K562 (cell line): ENCODE results near the gene SELPLG. TPM values are rescaled to one million over a fixed set of nuclear protein-coding genes. Genes with fewer than 3 reads are reported as not detected.
A peak's percentile ranks its signal among the peaks of the same experiment; 100 is the strongest.

Source experiments
- CBFA2T3 ChIP-seq: fragments of 450-650 bp; IDR thresholded peaks from 2 replicates; pipeline ENCODE4 v1.6.1; 2017
- CBX1 ChIP-seq: sonication (generic); IDR thresholded peaks from 2 replicates; pipeline ENCODE4 v1.6.1; 2016; ENCODE audit warnings: antibody characterized with exemption, low read depth, mild to moderate bottlenecking
- E2F6 ChIP-seq, 2 experiments: IDR thresholded peaks; 2 replicates each; pipeline ENCODE4 v1.6.1; 2011; ENCODE audit warnings: borderline replicate concordance in 1 of 2, control low read depth in 1 of 2, low read depth in 1 of 2, low read length in 1 of 2, mild to moderate bottlenecking in 1 of 2, mixed read lengths in 1 of 2, moderate library complexity in 1 of 2; ENCODE audit not compliant: insufficient read depth in 1 of 2, insufficient read length in 1 of 2, poor library complexity in 1 of 2, severe bottlenecking in 1 of 2; ENCODE audit errors: extremely low read depth in 1 of 2
- FOXM1 ChIP-seq, 2 experiments: fragments of 450-650 bp in 1 of 2; sonication (generic) in 1 of 2; formaldehyde crosslinking in 1 of 2; IDR thresholded peaks; 2 replicates each; pipeline versions ENCODE4 v1.6.1 to v1.9.0; 2017 to 2022; ENCODE audit warnings: low read depth in 2 of 2, mild to moderate bottlenecking in 2 of 2, missing genetic modification reagents in 1 of 2, moderate library complexity in 1 of 2
- PHB2 ChIP-seq: fragments of 450-650 bp; IDR thresholded peaks from 2 replicates; pipeline ENCODE4 v1.6.1; 2017; ENCODE audit warnings: low read depth
- PTRF ChIP-seq: fragments of 450-650 bp; IDR thresholded peaks from 2 replicates; pipeline ENCODE4 v1.6.1; 2016; ENCODE audit warnings: mild to moderate bottlenecking, missing genetic modification characterization, missing compliant biosample characterization
- RCOR1 ChIP-seq, 2 experiments: IDR thresholded peaks; 2 replicates each; pipeline ENCODE4 v1.6.1; 2012; ENCODE audit warnings: low read depth in 2 of 2, low read length in 2 of 2, borderline replicate concordance in 1 of 2, improper control_type of control experiment in 1 of 2
- SMARCB1 ChIP-seq: IDR thresholded peaks from 2 replicates; pipeline ENCODE4 v1.6.1; 2011; ENCODE audit warnings: improper control_type of control experiment, low read depth; ENCODE audit not compliant: insufficient read length
- SPI1 ChIP-seq: IDR thresholded peaks from 2 replicates; pipeline ENCODE4 v1.6.1; 2011; ENCODE audit warnings: low read depth, low read length, control low read depth, borderline replicate concordance
- TAL1 ChIP-seq: fragments of 450-650 bp; IDR thresholded peaks from 2 replicates; pipeline ENCODE4 v1.6.1; 2016; ENCODE audit warnings: mild to moderate bottlenecking
- USF1 ChIP-seq: sonication (generic); formaldehyde crosslinking; IDR thresholded peaks from 2 replicates; pipeline ENCODE4 v1.9.0; 2022; ENCODE audit warnings: mild to moderate bottlenecking, missing genetic modification reagents
- ZNF347 ChIP-seq: fragments of 450-650 bp; formaldehyde crosslinking; IDR thresholded peaks from 2 replicates; pipeline ENCODE4 v1.4.0; 2020; ENCODE audit warnings: low read depth, mild to moderate bottlenecking, moderate library complexity
- ZNF445 ChIP-seq: fragments of 250-450 bp; sonication (Bioruptor Pico); IDR thresholded peaks from 2 replicates; pipeline ENCODE4 v1.4.0; 2020; ENCODE audit warnings: low read depth, mild to moderate bottlenecking, moderate library complexity
- ZNF785 ChIP-seq: fragments of 250-450 bp; sonication (Bioruptor Pico); IDR thresholded peaks from 2 replicates; pipeline ENCODE4 v1.4.0; 2020; ENCODE audit warnings: mild to moderate bottlenecking
- polyA plus RNA-seq, 8 experiments: library from polyadenylated mRNA; depleted of rRNA in 4 of 8; stranded (reverse) in 5 of 8; unstranded in 3 of 8; fragments of >200 nt; fragmentation: Nextera tagmentation in 2 of 8; fragmentation: Illumina TruSeq in 1 of 8; extraction: Ambion mirVana in 2 of 8; extraction: Trizol in 1 of 8; gene quantifications; 2 replicates each; pipeline versions ENCODE4 v1.2.1 to v1.2.3, GENCODE V29; 2011 to 2014; ENCODE audit warnings: inconsistent platforms in 1 of 8, missing spikeins in 1 of 8
- total RNA-seq, 7 experiments: library from RNA; depleted of rRNA in 6 of 7; stranded (reverse); fragments of >200 nt in 6 of 7; fragmentation: Illumina TruSeq in 2 of 7; extraction: Trizol in 2 of 7; gene quantifications; 2 replicates each; pipeline versions ENCODE4 v1.2.1 to v1.2.3, GENCODE V29; 2011 to 2021; ENCODE audit warnings: low replicate concordance in 1 of 7
- TF ChIP-seq, protein P1 (sequence below): fragments of 450-650 bp; IDR thresholded peaks from 2 replicates; pipeline ENCODE4 v1.6.1; 2016; ENCODE audit warnings: mild to moderate bottlenecking
- TF ChIP-seq, protein P2 (sequence below): fragments of 250-450 bp; sonication (Bioruptor Pico); IDR thresholded peaks from 2 replicates; pipeline ENCODE4 v1.5.1; 2021; ENCODE audit warnings: mild to moderate bottlenecking
- TF ChIP-seq, protein P3 (sequence below): fragments of 250-450 bp; sonication (Bioruptor Pico); IDR thresholded peaks from 2 replicates; pipeline ENCODE4 v1.4.0; 2020; ENCODE audit warnings: mild to moderate bottlenecking, moderate library complexity

The SELPLG gene
- total and polyA plus RNA-seq, 9 of the 15 experiments (the other 6 are each of a cell fraction or from before 2014, with no cell fraction given): 0.22 to 10.2 (median 1.7) TPM

DNA sequence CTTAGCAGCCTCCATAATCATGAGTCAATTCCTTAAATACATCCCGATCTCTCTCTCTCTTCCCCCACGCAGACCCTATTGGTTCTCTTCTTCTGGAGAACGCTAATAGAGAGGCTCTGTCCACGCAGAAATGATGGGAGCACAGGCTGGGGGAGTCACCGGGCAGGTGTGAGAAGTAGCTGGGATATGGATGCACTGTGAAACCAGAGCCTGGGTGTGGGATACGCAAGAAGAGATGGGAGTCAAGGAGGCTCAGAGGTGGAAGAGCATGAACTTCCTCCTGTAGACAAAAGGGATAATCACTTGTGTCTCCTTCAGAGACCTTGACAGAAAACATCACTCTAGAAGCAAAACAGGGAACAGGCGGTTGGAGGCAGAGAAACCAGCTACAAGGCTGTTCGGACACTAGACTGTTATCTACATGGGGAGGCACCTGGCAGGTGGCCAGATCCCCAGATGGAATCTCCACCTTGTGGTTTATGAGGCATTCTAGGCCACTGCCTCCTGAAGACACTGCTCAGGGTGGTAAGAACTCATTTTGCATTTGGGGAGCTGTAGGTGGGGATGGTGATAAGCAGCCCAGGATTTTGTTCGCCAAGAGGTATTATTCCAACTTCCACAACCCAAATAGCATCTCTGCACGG lies 7.2 kb upstream of the SELPLG start (continued):
- TF ChIP-seq, protein P1, sequence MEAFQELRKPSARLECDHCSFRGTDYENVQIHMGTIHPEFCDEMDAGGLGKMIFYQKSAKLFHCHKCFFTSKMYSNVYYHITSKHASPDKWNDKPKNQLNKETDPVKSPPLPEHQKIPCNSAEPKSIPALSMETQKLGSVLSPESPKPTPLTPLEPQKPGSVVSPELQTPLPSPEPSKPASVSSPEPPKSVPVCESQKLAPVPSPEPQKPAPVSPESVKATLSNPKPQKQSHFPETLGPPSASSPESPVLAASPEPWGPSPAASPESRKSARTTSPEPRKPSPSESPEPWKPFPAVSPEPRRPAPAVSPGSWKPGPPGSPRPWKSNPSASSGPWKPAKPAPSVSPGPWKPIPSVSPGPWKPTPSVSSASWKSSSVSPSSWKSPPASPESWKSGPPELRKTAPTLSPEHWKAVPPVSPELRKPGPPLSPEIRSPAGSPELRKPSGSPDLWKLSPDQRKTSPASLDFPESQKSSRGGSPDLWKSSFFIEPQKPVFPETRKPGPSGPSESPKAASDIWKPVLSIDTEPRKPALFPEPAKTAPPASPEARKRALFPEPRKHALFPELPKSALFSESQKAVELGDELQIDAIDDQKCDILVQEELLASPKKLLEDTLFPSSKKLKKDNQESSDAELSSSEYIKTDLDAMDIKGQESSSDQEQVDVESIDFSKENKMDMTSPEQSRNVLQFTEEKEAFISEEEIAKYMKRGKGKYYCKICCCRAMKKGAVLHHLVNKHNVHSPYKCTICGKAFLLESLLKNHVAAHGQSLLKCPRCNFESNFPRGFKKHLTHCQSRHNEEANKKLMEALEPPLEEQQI: 0 out of 2 replicates have a peak, but pooled peaks have one; percentile 35
- TF ChIP-seq, protein P2, sequence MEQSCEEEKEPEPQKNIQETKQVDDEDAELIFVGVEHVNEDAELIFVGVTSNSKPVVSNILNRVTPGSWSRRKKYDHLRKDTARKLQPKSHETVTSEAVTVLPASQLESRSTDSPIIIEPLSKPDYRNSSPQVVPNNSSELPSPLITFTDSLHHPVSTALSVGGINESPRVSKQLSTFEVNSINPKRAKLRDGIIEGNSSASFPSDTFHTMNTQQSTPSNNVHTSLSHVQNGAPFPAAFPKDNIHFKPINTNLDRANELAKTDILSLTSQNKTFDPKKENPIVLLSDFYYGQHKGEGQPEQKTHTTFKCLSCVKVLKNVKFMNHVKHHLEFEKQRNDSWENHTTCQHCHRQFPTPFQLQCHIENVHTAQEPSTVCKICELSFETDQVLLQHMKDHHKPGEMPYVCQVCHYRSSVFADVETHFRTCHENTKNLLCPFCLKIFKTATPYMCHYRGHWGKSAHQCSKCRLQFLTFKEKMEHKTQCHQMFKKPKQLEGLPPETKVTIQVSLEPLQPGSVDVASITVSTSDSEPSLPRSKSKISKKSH (CRISPR knock-in tag): no peak
- TF ChIP-seq ZNF785 (CRISPR knock-in tag): no peak
- TF ChIP-seq CBX1: peak; percentile 91; the same call in 1 of the 2 replicates
- TF ChIP-seq SMARCB1: no peak
- no peak for TF ChIP-seq PHB2
- no peak for TF ChIP-seq ZNF347
- no peak for TF ChIP-seq FOXM1 (IDR thresholded peaks at IDR 0.05; ENCODE audit: low read depth)
- no peak for TF ChIP-seq FOXM1 (CRISPR knock-in tag; IDR thresholded peaks at IDR 0.05; ENCODE audit: low read depth)
- peak; percentile 68 for TF ChIP-seq CBFA2T3
- TF ChIP-seq PTRF (tag): no peak
- no peak for TF ChIP-seq E2F6 (IDR thresholded peaks at IDR 0.05; ENCODE audit: borderline replicate concordance in 1 of 2, extremely low read depth in 1 of 2, insufficient read depth in 1 of 2, insufficient read length in 1 of 2, low read depth in 1 of 2, low read length in 1 of 2, poor library complexity in 1 of 2, severe bottlenecking in 1 of 2)
- peak; percentile 64; the same call in 1 of the 2 replicates for TF ChIP-seq SPI1
- TF ChIP-seq USF1: no peak
- TF ChIP-seq, protein P3, sequence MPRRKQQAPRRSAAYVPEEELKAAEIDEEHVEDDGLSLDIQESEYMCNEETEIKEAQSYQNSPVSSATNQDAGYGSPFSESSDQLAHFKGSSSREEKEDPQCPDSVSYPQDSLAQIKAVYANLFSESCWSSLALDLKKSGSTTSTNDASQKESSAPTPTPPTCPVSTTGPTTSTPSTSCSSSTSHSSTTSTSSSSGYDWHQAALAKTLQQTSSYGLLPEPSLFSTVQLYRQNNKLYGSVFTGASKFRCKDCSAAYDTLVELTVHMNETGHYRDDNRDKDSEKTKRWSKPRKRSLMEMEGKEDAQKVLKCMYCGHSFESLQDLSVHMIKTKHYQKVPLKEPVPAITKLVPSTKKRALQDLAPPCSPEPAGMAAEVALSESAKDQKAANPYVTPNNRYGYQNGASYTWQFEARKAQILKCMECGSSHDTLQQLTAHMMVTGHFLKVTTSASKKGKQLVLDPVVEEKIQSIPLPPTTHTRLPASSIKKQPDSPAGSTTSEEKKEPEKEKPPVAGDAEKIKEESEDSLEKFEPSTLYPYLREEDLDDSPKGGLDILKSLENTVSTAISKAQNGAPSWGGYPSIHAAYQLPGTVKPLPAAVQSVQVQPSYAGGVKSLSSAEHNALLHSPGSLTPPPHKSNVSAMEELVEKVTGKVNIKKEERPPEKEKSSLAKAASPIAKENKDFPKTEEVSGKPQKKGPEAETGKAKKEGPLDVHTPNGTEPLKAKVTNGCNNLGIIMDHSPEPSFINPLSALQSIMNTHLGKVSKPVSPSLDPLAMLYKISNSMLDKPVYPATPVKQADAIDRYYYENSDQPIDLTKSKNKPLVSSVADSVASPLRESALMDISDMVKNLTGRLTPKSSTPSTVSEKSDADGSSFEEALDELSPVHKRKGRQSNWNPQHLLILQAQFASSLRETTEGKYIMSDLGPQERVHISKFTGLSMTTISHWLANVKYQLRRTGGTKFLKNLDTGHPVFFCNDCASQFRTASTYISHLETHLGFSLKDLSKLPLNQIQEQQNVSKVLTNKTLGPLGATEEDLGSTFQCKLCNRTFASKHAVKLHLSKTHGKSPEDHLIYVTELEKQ: no peak
- TF ChIP-seq ZNF445 (CRISPR knock-in tag): no peak
- peak; percentile 50 for TF ChIP-seq TAL1
- TF ChIP-seq RCOR1 (IDR thresholded peaks at IDR 0.05; ENCODE audit: borderline replicate concordance in 1 of 2, low read depth in 2 of 2, low read length in 2 of 2): peak; percentile 36 to 95; a peak in 3 of 4 replicates
